Fibroblast of skin of right biceps (primary cell): Measurements from ENCODE around the gene MYO18B.
"Not testable (repeated sequence)": the region's sequence is repeated elsewhere in the genome, so short reads cannot be mapped to it uniquely, and the experiment has no call there.

Experiments
- DNase-seq: peaks from one replicate; pipeline ENCODE4 v3.0.0-alpha.2; 2013

The MYO18B gene, protein sequence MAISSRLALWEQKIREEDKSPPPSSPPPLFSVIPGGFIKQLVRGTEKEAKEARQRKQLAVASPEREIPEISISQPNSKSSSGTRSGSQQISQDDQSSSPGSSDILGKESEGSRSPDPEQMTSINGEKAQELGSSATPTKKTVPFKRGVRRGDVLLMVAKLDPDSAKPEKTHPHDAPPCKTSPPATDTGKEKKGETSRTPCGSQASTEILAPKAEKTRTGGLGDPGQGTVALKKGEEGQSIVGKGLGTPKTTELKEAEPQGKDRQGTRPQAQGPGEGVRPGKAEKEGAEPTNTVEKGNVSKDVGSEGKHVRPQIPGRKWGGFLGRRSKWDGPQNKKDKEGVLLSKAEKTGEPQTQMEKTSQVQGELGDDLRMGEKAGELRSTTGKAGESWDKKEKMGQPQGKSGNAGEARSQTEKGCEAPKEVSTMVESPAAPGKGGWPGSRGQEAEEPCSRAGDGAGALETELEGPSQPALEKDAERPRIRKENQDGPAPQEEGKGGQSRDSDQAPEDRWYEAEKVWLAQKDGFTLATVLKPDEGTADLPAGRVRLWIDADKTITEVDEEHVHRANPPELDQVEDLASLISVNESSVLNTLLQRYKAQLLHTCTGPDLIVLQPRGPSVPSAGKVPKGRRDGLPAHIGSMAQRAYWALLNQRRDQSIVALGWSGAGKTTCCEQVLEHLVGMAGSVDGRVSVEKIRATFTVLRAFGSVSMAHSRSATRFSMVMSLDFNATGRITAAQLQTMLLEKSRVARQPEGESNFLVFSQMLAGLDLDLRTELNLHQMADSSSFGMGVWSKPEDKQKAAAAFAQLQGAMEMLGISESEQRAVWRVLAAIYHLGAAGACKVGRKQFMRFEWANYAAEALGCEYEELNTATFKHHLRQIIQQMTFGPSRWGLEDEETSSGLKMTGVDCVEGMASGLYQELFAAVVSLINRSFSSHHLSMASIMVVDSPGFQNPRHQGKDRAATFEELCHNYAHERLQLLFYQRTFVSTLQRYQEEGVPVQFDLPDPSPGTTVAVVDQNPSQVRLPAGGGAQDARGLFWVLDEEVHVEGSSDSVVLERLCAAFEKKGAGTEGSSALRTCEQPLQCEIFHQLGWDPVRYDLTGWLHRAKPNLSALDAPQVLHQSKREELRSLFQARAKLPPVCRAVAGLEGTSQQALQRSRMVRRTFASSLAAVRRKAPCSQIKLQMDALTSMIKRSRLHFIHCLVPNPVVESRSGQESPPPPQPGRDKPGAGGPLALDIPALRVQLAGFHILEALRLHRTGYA (N-terminal part only)

DNA sequence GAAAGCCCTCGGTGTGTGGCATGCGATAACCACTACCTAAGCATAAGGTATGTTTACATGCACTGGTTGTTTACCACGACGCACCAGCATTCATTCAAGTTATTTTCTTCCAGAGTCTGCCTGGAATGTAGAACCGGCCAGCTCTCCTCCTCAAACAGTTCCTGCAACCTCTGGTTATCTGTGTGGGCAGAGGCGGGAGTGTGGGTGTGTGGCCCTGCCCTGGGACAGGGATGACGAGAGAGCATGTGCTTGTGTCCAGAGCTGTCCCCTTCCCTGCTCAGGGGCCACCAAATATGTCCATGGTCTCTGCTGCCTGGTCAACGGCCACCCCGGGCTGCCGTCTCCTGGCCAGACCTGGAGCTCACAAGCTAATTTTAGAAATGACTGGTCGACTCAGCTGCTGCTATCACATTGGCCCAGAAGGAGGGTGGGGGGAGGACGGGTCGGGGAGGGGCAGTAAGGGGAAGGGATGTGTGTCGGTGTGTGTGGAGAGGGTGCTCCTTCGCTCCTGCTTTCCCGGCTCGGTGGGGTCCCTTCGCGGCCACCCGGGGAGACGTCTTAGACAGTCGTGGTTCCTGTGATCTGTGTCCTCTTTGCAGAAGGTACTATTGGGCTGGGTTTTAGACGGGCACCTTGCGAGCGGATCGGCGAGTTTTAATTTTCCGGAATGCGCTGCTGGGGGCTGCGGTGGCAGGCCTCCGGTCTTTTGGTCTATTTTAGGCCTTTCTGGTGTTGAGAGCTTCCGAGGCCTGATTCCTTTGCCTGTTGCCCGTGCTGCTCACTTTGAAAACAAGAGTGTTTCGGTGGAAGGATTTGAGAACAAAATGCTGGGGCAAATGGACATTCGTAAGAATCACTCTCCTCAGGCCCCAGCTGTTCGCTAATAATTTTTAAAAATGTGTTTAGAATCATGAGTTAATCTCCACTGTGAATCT is at the start of gene MYO18B:
MYO18B (plus strand) TSS at position 497 of the 935 bp plus-strand sequence. CDS start 18,905 bp downstream, outside the sequence.
- DNase-seq, result no peak

DNA sequence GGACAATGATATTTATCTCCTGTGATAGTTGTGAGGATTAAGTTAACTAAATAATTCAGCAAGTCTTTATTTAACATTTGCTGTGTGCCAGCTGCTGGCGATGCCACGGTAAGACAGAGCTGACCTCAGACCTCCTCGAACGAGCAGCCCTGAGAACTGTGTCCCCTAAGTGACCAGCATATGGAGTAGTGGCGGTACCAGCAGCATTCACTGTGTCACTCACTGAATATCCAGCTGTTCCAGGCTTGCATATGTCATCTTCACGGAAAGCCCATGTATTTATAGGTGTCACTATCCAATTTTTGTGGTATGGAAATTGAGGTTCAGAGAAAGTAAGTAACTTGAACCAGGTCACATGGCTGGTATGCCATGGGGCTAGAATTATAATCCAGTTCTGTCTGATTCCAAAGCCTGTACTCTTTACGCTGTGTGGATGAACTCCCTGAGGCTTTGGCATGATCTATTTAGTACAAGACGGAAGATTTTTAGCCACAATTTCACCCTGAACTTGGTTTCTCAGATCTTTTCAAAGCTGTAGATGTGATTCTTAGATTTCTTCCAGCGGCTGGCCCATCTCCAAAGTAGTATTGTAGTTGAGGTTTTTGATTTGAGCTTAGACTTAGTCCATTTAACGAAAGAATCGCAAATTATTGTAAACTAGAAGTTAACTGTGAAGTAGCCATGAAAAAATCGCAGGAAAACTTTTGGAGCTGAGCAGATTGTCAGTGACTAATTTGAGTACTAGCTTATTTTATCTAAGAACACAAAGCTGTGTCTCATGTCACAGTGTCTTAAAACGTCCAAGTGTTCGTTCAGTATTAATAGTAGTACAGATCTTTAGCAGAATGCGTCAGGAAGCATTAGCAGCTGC is 49.4 kb upstream of the MYO18B start:
- no peak for DNase-seq

DNA sequence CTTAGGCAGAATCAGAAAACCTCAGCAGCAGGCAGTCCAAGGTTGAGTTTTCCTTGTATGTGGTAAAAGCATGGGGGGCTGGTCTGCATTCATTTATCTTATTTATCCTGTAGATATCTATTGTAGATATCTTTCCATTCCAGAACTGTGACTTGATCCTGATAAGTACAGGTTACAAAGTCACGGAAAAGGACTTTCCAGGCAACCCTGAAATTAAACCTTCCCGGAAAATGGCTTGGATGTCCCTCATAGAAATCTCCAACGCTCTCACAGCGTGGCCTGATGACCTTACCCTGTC is 48.8 kb upstream of the MYO18B start:
- no peak for DNase-seq

DNA sequence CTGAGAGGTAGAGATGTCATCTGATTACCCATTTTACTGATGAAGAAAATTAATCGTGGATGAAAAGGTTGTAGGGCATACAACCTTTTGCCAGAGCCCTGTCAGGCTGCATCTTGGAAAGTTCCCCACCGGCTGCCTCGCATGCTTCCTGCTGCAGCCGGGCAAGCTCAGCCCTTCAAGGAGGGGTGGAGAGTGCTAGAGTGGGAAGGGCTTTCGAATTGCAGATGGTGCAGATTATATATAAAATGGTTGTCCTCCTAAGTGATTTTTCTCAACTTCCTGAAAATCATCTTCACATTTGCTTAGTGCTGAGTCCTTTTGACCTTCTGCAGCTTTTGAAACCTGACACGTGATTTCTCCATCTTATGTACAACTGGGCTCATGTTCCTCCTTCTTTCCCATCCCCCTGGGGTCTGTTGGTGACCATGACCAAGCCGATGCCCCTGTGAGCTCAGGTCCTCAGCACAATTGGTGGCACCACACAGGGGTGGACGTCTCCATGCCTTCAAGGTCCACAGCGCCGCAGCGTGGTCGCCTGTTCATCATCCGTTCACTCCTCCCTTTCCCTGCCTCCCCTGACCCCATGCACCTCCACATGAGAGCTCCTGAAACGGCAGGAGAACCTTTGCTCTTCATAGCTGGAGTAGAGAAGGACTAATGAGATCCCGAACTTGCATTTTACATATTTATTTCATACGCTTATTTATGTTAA is 47.6 kb upstream of the MYO18B start:
- no peak for DNase-seq

DNA sequence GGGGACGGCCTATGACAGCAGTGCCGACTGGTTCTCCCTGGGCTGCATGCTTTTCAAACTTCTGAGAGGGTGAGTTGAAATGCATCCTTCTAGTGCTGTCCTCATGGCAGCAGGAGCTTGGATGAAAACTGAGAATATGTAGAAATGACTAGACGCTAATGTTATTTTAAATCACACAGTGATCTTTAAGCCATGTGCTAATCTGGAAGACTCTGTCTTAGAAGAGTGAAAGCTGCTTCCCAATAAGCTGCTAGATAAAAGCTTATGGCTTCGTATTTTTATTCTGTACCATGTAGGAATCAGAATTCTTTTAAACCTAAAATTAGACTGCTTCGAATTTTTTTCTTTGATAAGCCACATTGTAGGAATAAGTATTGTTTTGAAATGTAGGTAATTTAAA is 46.8 kb upstream of the MYO18B start:
- no peak for DNase-seq

DNA sequence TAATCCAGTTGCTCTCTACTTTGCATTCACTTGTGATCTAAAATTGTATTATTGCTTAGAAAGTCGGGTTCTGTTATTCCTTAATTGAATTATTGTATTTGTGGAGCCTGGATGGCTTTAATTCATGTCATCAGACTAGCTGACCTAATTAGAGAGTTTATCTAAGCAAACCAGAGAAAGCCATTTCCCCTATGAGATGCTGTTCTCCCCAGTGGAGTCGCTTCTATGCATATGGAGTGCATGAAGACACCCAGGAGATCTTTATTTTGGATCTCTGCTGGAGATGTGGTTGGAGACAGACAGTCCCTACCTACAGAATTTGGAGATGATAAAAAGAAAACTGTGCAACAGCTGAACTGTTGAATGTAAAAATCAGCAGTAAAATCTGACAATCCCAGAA is 45.2 kb upstream of the MYO18B start:
- no peak for DNase-seq

DNA sequence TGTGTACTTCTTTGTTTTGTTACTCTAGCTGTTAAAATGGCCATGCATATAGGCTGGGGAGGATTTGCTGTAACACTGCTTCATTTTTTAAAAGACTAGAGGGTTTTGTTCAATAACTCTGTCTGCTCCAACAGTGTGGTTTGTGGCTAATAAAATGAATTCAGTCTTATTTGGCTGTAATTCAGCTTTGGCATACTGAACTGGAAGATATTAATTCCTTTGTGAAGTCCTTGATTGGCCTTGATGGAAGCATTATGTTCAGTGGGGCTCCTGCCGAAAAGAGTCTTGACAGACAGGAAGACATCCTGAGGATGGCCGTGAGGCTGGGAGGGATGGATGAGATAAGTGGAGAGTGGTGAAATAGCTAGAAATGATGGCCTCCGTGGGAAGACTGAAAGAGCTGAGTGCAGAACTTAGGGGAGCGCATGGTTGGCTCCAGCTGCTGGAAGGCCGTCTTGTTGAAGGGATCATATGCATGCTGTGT is 44.8 kb upstream of the MYO18B start:
- DNase-seq, result peak; percentile 7

DNA sequence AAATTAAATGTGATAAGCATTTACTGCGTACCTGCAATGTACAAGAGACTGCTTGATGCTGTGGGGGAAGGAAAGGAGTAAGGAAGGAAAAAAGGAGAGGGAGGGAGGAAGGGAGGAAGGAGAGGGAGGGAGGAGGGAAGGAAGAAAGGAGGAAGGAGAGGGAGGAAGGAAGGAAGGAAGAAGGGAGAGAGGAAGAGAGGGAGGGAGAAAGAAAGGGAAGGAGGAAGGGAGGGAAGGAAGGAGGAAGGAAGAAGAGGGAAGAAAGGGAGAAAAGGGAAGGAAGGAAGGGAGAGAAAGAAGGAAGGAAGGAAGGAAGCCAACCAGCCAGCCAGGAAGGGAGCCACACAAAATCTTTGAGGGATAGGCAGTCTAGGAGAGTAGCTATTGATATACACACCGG is 44.0 kb upstream of the MYO18B start:
- no peak for DNase-seq

DNA sequence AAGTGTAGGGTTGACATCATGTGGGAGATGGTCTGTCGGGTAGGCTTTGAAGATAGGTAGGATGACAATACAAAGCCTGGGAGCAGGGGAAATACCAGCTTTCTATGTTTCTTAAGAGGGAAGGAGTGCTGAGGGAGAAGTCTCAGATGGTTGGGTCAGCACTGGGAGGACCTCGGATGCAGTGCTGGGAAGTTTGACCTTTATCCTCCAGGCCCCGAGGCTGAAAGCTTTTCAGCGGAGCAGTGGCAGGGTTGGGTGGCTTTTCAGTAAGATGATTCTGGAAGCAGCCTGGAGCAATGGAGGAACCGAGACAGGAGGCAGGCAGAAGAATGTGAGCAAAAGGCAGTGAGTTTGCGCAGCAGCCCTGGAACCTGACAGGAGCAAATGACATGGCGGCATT is 43.5 kb upstream of the MYO18B start:
- no peak for DNase-seq

DNA sequence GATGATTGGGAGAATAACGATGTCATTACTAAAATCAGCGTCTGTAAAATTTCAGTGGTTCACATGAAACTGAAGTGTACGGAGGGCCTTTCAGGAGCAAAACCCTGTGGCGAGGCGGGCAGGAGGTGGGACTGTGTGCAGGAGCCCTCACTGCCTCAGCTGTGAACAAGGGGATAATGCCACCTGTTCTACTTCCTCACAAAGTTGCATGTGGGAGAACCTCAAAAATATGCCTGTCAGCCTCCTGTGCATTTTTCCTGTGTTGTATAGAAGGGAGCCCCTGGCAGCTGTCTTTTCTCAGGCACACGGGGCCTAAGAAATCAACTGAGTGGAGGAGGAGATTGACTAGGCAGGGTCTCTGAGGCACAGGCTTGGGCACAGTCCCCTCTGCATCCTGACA is 43.0 kb upstream of the MYO18B start:
- no peak for DNase-seq

DNA sequence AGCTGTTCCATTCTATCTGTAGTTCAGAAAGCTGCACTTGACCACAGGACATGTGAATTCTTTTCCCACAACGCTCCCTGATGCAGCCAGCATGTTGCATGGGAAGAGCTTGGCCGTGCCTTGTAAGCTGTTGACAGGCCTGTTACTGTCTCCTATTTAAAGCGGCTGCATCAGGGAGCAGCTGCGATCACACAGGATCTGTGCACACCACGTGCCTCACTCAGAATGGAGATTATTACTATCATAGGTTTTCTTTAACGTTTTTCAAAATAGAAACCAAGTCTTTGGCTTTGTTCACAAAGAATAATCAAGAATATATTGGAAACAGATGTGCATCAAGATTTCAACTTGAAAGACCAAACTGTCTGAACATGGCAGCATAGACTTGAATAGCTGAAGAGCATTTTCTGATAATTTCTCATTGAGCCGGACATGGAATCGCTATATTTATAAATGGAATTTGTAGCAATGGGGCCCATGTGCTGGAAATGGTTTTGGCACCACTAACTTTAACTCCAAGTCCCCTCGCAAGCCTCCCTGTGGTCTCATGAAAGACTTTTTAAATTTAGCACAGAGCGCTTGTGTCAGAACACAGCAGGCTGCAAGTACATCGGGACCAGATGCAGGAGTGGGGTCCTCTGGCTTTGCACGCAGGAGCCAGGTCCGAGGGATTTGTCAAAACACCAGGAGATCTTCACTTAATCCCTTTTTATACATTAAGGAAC is 40.8 kb upstream of the MYO18B start:
- DNase-seq, result peak; percentile 61

DNA sequence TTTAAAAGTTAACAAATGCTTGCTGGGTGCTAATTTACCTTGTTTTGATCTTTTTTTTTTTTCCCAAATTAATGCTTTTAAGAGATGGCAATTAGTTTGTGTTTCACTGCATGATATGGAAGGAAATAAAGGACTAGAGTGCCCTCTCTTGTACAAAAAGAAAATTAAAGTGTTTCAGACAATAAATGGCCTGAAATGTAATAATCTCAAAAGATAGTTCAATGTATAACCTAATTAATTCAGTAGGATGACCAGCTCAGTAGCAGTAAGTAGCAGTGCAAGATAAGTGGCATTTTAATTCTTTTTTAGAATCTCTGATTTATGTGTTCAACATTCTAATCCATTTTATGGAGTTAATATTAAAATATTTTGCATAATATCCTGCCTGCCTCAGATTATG is 39.9 kb upstream of the MYO18B start:
- peak; percentile 28 for DNase-seq

DNA sequence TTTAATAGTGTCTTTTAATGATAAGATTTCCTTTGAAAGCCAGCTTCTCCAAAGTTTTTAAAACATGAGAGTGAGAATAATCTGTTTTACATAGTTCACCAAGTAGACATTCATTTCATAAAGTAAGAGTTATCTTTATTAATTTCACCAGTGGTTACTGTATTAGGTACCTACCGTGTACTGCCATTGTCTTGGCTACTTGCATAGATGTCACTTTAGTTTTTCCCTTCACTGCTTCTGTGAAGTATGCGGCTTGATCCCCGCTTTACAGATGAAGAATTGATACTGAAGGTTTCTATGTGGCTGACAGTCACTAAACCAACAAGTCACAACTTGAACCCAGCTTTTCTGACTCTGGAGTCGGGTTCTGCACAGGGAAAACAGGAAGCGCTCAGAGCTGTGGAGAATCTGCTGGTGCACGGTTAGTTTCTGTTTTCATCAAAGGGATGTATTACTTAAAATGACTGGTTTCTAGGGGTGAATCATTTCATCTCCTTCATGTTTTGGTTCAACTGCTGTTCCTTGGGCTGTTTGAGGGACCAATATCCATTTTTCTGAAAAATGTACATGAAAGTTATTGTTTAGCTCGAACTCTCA is 39.3 kb upstream of the MYO18B start:
- DNase-seq, result no peak

DNA sequence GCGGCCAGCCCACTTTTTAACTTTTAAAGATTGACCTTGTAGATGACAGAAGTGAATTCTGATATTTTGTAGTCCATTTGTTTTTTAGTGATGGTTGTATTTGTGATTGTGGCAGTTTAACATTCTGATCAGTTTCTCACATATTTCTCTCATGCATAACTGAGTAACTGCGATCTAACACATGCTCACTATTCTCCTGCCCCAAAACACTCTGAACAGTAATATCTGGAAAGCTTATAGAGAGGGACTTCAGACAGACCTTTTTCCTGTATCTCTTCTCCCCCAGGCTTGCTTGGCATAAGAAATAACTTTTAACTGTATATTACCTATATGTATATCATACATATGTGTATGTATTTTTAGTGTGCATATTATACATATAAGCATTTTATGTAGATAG is 37.3 kb upstream of the MYO18B start:
- no peak for DNase-seq

DNA sequence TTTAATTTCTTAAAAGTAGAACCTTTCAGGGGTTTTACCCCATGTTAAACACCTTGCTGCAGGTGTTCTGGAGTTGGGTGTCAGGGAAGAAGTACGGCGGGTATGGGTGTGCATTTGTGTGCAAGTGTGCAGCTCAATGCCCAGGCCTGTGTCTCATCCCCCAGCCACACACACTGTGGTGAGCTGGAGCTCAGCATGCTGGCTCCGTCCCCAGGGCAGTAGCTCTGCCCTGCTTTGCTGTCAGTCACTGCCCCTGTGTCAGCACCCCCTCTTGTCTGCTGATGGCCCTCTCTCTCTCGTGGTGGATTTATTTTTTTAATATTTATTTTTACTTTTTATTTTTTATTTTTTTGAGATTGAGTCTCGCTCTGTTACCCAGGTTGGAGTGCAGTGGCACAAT is 35.8 kb upstream of the MYO18B start:
- no peak for DNase-seq

DNA sequence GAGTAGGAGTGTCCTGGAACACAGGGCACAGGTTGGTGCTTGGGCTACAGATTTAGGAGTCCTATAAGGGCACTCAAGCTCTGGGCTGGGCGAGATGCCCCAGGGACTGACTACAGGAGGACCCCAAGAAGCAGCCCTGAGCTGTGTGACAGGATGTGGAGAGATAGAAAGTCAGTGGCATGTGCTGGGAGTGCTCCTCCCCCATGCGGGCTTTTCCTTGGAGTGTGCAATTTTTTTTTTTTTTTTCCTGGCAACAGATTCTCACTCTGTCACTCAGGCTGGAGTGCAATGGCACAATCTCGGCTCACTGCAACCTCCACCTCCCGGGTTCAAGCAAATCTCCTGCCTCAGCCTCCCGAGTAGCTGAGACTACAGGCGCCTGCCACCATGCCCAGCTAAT is 33.6 kb upstream of the MYO18B start:
- not testable (repeated sequence) for DNase-seq

DNA sequence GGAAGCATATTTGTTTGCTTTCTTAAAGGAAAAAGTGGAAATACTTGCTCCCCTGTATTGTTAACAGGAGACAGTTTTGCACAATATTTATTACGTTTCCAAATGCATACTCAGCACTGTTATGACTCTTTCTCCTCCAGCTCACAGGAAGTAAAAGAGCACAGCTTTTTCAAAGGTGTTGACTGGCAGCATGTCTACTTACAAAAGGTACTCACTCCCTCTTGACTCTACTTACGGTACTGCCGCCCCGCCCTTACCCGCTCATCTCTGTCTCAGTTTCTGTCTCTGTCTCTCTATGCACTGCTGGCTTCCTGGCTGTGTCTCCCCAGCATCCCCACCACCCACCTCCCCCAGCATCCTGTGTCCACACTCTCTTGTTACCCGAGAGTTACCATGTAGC is 32.2 kb upstream of the MYO18B start:
- DNase-seq, result no peak

DNA sequence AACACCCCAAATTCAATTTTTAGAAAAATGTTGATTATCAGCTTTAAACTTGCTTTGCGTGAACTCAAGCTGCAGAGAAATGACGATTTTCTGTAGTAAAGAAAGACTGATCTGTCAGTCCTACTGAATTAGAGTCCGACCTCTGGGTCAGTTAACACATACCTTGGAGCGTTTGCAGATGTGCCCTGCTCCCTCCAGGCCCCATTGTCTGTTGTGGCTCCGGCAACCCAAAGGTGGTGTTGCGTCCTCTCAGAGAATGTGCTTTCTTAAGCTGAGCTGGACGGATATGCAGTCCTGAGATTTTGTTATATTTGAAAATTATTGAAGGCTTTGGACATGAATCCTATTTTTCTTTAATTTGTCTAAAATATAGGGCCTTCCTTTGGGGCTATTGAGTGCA is 31.5 kb upstream of the MYO18B start:
- no peak for DNase-seq

DNA sequence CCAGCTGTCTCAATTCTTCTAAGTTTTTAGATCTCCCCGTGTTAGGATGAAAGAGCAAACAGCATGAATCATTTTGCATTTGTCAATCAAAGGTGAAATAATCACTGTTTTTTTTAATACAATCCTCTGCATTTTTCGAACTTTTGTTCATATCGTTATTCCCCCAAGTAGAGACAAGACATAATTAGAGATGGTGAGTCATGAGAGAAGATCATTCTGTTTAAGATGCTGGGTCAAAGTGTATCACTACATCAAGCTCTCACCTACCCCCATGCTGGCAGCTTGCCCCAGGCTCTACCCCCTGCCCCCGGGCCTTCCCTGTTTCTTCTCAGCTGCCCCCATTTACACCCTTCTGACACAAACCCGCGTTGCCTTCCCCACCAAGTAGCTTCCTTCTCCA is 30.5 kb upstream of the MYO18B start:
- DNase-seq, result no peak
